ENCODE results near the gene CCNI. TPM values are rescaled to one million over a fixed set of nuclear protein-coding genes. Genes with fewer than 3 reads are reported as not detected.

Gene CCNI
- total and polyA plus RNA-seq, 2 of the 13 experiments (the other 11 are each of a cell fraction or from before 2014, with no cell fraction given), result 43.5 to 122 TPM

DNA sequence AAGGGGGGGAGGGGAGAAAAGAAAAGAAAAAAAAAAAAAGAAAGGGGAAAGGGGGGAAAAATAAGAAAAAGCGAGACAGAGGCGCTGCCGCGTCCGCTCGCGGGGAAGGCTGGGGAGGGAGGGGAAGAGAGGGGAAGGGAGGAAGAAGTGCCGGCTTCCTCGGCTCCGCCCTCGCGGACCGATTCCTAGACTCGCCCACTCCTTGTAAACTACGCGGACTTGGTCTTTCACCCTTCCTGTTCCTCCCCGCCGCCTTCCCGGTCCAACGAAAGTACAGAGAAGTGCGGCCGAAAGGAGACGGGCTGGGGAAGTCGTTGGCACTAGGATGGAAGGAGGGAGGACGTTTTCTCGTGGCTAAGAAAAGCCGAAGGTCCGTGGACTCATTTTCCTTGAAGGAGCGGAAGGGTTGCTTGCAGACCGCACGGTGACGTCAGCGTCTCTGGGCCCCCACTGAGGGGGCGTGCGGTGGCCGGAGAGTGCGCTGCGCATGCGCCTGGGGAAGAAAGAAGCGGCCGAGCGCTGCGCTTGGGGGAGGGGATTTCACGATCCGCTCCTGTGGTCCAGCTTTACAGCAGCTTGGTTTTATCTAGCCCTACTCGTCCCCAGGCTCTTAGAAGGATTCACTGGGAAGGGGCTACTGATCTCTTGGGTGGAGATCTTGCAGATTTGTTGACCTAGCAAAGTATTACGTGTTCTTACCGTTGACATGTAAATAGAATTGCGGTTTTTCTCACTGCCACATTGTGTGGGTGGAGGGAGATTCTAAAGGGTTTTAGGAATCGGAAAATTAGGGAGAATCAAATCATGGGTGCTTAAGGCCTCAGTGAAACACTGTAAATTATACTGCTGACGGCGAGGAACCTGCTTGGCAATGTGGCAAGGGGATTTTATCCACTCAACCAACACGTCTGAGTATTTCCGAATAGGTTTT, at the start of gene CCNI (continued):
- TF ChIP-seq EP300 (IDR thresholded peaks at IDR 0.05; ENCODE audit: low read depth in 2 of 2, low read length in 2 of 2) (peak in 1 of 2 experiments; percentile 27; a peak in 1 of 4 replicates), EP300 (CRISPR knock-in tag; IDR thresholded peaks at IDR 0.05; ENCODE audit: borderline replicate concordance) (peak; percentile 18; the same call in 1 of the 2 replicates), SNAPC2 (CRISPR knock-in tag; IDR thresholded peaks at IDR 0.05) (peak; percentile 85; the same call in 1 of the 2 replicates), ZNF335 (CRISPR knock-in tag; IDR thresholded peaks at IDR 0.05) (peak; percentile 67), LCORL (IDR thresholded peaks at IDR 0.05) (no peak), LCORL (CRISPR knock-in tag; IDR thresholded peaks at IDR 0.05) (0 out of 2 replicates have a peak, but pooled peaks have one; percentile 32), ZNF550 (CRISPR knock-in tag; IDR thresholded peaks at IDR 0.05; ENCODE audit: borderline replicate concordance) (0 out of 2 replicates have a peak, but pooled peaks have one; percentile 58), ZNF282 (IDR thresholded peaks at IDR 0.05; ENCODE audit: partially characterized antibody) (no peak), SAFB2 (CRISPR knock-in tag; IDR thresholded peaks at IDR 0.05; ENCODE audit: borderline replicate concordance, low read depth) (peak; percentile 84; the same call in 1 of the 2 replicates), ZNF616 (CRISPR knock-in tag; IDR thresholded peaks at IDR 0.05; ENCODE audit: low read depth) (0 out of 2 replicates have a peak, but pooled peaks have one; percentile 26), ZNF768 (CRISPR knock-in tag; IDR thresholded peaks at IDR 0.05) (no peak; the same call in 1 of the 2 replicates), ZNF207 (IDR thresholded peaks at IDR 0.05; ENCODE audit: borderline replicate concordance) (no peak), THAP11 (CRISPR knock-in tag; IDR thresholded peaks at IDR 0.05) (peak; percentile 81), MEF2D (CRISPR knock-in tag; IDR thresholded peaks at IDR 0.05) (peak; percentile 82), NFE2 (CRISPR knock-in tag; IDR thresholded peaks at IDR 0.05) (no peak), MLX (CRISPR knock-in tag; IDR thresholded peaks at IDR 0.05) (no peak), SMARCC2 (IDR thresholded peaks at IDR 0.05) (no peak), TEAD3 (CRISPR knock-in tag; optimal IDR thresholded peaks at IDR 0.05; ENCODE audit: borderline replicate concordance) (peak; percentile 63), DZIP1 (CRISPR knock-in tag; IDR thresholded peaks at IDR 0.05) (peak; percentile 52; the same call in 1 of the 2 replicates), ZNF274 (CRISPR knock-in tag; IDR thresholded peaks at IDR 0.05) (peak; percentile 65; the same call in 1 of the 2 replicates), ZNF605 (CRISPR knock-in tag; IDR thresholded peaks at IDR 0.05) (peak; percentile 98; the same call in 1 of the 2 replicates)
- TF ChIP-seq, protein P1, sequence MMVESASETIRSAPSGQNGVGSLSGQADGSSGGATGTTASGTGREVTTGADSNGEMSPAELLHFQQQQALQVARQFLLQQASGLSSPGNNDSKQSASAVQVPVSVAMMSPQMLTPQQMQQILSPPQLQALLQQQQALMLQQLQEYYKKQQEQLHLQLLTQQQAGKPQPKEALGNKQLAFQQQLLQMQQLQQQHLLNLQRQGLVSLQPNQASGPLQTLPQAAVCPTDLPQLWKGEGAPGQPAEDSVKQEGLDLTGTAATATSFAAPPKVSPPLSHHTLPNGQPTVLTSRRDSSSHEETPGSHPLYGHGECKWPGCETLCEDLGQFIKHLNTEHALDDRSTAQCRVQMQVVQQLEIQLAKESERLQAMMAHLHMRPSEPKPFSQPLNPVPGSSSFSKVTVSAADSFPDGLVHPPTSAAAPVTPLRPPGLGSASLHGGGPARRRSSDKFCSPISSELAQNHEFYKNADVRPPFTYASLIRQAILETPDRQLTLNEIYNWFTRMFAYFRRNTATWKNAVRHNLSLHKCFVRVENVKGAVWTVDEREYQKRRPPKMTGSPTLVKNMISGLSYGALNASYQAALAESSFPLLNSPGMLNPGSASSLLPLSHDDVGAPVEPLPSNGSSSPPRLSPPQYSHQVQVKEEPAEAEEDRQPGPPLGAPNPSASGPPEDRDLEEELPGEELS (CRISPR knock-in tag; IDR thresholded peaks at IDR 0.05), result peak; percentile 83
- TF ChIP-seq, protein P2, sequence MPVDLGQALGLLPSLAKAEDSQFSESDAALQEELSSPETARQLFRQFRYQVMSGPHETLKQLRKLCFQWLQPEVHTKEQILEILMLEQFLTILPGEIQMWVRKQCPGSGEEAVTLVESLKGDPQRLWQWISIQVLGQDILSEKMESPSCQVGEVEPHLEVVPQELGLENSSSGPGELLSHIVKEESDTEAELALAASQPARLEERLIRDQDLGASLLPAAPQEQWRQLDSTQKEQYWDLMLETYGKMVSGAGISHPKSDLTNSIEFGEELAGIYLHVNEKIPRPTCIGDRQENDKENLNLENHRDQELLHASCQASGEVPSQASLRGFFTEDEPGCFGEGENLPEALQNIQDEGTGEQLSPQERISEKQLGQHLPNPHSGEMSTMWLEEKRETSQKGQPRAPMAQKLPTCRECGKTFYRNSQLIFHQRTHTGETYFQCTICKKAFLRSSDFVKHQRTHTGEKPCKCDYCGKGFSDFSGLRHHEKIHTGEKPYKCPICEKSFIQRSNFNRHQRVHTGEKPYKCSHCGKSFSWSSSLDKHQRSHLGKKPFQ (CRISPR knock-in tag; IDR thresholded peaks at IDR 0.05; ENCODE audit: insufficient replicate concordance), result peak; percentile 81
